ENCODE results near the gene ARHGEF4.
"Not testable (repeated sequence)": the region's sequence is repeated elsewhere in the genome, so short reads cannot be mapped to it uniquely, and the experiment has no call there.

Gene ARHGEF4

GRCh38 chr2:130981667-130982066, 145.0 kb downstream of the ARHGEF4 start:
- no peak for DNase-seq

GRCh38 chr2:130985206-130985780, 148.6 kb downstream of the ARHGEF4 start:
- no peak for DNase-seq

- no peak for DNase-seq
Measured at GRCh38 chr2:130985831-130986649, 149.3 kb downstream of the ARHGEF4 start.

- no peak for DNase-seq
Measured at GRCh38 chr2:130986890-130987493, 150.3 kb downstream of the ARHGEF4 start.

GRCh38 chr2:130987519-130988425, 151.1 kb downstream of the ARHGEF4 start:
- DNase-seq = no peak

GRCh38 chr2:130991446-130991845, 154.7 kb downstream of the ARHGEF4 start:
- not testable (repeated sequence) for DNase-seq

- DNase-seq = not testable (repeated sequence)
Measured at GRCh38 chr2:130992003-130992402, 155.3 kb downstream of the ARHGEF4 start.

- DNase-seq = no peak
Measured at GRCh38 chr2:130996691-130997090, 160.0 kb downstream of the ARHGEF4 start.

- no peak for DNase-seq
Measured at GRCh38 chr2:130997198-130997597, 160.5 kb downstream of the ARHGEF4 start.

- DNase-seq = no peak
Measured at GRCh38 chr2:130998561-130998960, 161.8 kb downstream of the ARHGEF4 start.

- DNase-seq = no peak
Measured at GRCh38 chr2:131004446-131005209, 167.9 kb downstream of the ARHGEF4 start.

- DNase-seq = no peak
Measured at GRCh38 chr2:131005216-131005935, 168.7 kb downstream of the ARHGEF4 start.

GRCh38 chr2:131006561-131006960, 169.8 kb downstream of the ARHGEF4 start:
- DNase-seq = no peak

- DNase-seq = no peak
Measured at GRCh38 chr2:131008967-131009366, 172.3 kb downstream of the ARHGEF4 start.

GRCh38 chr2:131009713-131010475, 173.2 kb downstream of the ARHGEF4 start:
- DNase-seq = no peak

GRCh38 chr2:131010566-131010965, 173.9 kb downstream of the ARHGEF4 start:
- no peak for DNase-seq

GRCh38 chr2:131011486-131011885, 174.8 kb downstream of the ARHGEF4 start:
- no peak for DNase-seq

- DNase-seq = no peak
Measured at GRCh38 chr2:131014141-131014540, 177.4 kb downstream of the ARHGEF4 start.

- no peak for DNase-seq
Measured at GRCh38 chr2:131015764-131016163, 179.1 kb downstream of the ARHGEF4 start.

GRCh38 chr2:131016826-131017741, 180.4 kb downstream of the ARHGEF4 start:
- no peak for DNase-seq

Data from NCI-H1436 (cell line).